ENCODE data around the gene POP4. TPM values are rescaled to one million over a fixed set of nuclear protein-coding genes. Genes with fewer than 3 reads are reported as not detected.

Gene POP4
- total RNA-seq, 1 experiment from 2014 or later: 75.0 TPM

DNA sequence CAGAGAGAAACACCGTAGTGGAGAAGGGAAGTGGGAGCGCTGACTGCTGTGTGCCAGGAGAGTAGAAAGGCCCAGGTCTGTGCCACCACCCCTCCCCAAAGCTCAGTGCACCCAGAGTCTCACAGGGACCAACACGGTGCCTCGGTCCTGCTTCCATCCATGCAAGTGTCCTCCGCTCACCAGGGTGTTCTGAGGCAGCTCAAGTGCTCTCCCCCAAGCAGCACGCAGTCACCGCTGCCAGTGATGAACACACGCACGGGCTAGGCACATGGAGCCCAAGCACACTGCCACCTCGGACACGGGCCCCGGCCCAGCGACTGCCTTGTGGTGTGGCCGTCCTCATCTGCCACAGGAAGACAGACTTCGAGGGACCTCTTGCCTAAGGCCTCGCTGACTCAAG lies 10.5 kb downstream of the POP4 start:
- no peak overlapping the region for H3K27ac Mint-ChIP-seq (ENCODE audit: unreplicated experiment)
- no peaks in the 10 kb centered on the region for H3K4me1 ChIP-seq
- no peak overlapping the region for H3K4me3 ChIP-seq (ENCODE audit: low read depth, low read length)
- intact Hi-C loops (cut with micrococcal nuclease; ENCODE audit: unreplicated experiment): no loop called here
- H3K36me3 Mint-ChIP-seq (ENCODE audit: insufficient read depth, unreplicated experiment): peaks cover 42% of the 10 kb centered on the region
- no peak for DNase-seq
- peaks cover 4% of the 10 kb centered on the region for H3K27me3 Mint-ChIP-seq (ENCODE audit: insufficient read depth, unreplicated experiment)
- BruUV-seq (replicated peaks): no TSS peak
- ChIA-PET CTCF (no interaction called here), POLR2A (no interaction called here)
- no peaks in the 10 kb centered on the region for H3K4me1 Mint-ChIP-seq (ENCODE audit: low read depth, unreplicated experiment)
- no peaks in the 10 kb centered on the region for H3K27me3 ChIP-seq (replicated peaks; ENCODE audit: control insufficient read depth, insufficient read depth, low read length)
- H3K36me3 ChIP-seq (ENCODE audit: control insufficient read depth, insufficient read depth, low read length): peaks cover 4% of the 10 kb centered on the region
- no peak for TF ChIP-seq CTCF (IDR thresholded peaks at IDR 0.05; ENCODE audit: insufficient read depth in 1 of 2, low read depth in 1 of 2, low read length in 1 of 2, severe bottlenecking in 1 of 2, unreplicated experiment in 1 of 2)
- H3K4me3 Mint-ChIP-seq (ENCODE audit: unreplicated experiment): no peak overlapping the region
- H3K9me3 ChIP-seq: no peaks in the 10 kb centered on the region
- H3K9me3 Mint-ChIP-seq (ENCODE audit: unreplicated experiment): no peaks in the 10 kb centered on the region

- intact Hi-C loops (cut with micrococcal nuclease; ENCODE audit: unreplicated experiment): no loop called here
- Histone ChIP-seq H3K27me3 (replicated peaks; ENCODE audit: control insufficient read depth, insufficient read depth, low read length) (no peaks in the 10 kb centered on the region), H3K36me3 (ENCODE audit: control insufficient read depth, insufficient read depth, low read length) (peaks cover 1% of the 10 kb centered on the region), H3K4me3 (ENCODE audit: low read depth, low read length) (no peak overlapping the region), H3K4me1 (no peaks in the 10 kb centered on the region), H3K9me3 (no peaks in the 10 kb centered on the region)
- Mint-ChIP-seq H3K27me3 (ENCODE audit: insufficient read depth, unreplicated experiment) (peaks cover 4% of the 10 kb centered on the region), H3K36me3 (ENCODE audit: insufficient read depth, unreplicated experiment) (peaks cover 37% of the 10 kb centered on the region), H3K4me1 (ENCODE audit: low read depth, unreplicated experiment) (no peaks in the 10 kb centered on the region), H3K4me3 (ENCODE audit: unreplicated experiment) (no peak overlapping the region), H3K27ac (ENCODE audit: unreplicated experiment) (no peak overlapping the region), H3K9me3 (ENCODE audit: unreplicated experiment) (no peaks in the 10 kb centered on the region)
- POLR2A ChIA-PET: no interaction called here
- no peak for DNase-seq
- TF ChIP-seq CTCF (IDR thresholded peaks at IDR 0.05; ENCODE audit: insufficient read depth in 1 of 2, low read depth in 1 of 2, low read length in 1 of 2, severe bottlenecking in 1 of 2, unreplicated experiment in 1 of 2): no peak
- CTCF ChIA-PET: no interaction called here
- no TSS peak for BruUV-seq (replicated peaks)
Observed at GRCh38 chr19:29617366-29618266, 11.5 kb downstream of the POP4 start.

- Mint-ChIP-seq H3K27me3 (ENCODE audit: insufficient read depth, unreplicated experiment) (peaks cover 4% of the 10 kb centered on the region), H3K4me1 (ENCODE audit: low read depth, unreplicated experiment) (no peaks in the 10 kb centered on the region), H3K9me3 (ENCODE audit: unreplicated experiment) (no peaks in the 10 kb centered on the region), H3K36me3 (ENCODE audit: insufficient read depth, unreplicated experiment) (peaks cover 31% of the 10 kb centered on the region), H3K4me3 (ENCODE audit: unreplicated experiment) (no peak overlapping the region), H3K27ac (ENCODE audit: unreplicated experiment) (no peak overlapping the region)
- intact Hi-C loops (cut with micrococcal nuclease; ENCODE audit: unreplicated experiment): no loop called here
- Histone ChIP-seq H3K36me3 (ENCODE audit: control insufficient read depth, insufficient read depth, low read length) (peaks cover 1% of the 10 kb centered on the region; the same call in 1 of the 2 replicates), H3K4me3 (ENCODE audit: low read depth, low read length) (no peak overlapping the region), H3K4me1 (no peaks in the 10 kb centered on the region), H3K9me3 (no peaks in the 10 kb centered on the region), H3K27me3 (replicated peaks; ENCODE audit: control insufficient read depth, insufficient read depth, low read length) (no peaks in the 10 kb centered on the region)
- POLR2A ChIA-PET: no interaction called here
- no peak for DNase-seq
- no peak for TF ChIP-seq CTCF (IDR thresholded peaks at IDR 0.05; ENCODE audit: insufficient read depth in 1 of 2, low read depth in 1 of 2, low read length in 1 of 2, severe bottlenecking in 1 of 2, unreplicated experiment in 1 of 2)
- CTCF ChIA-PET: interaction anchor here (1.2 kb wide), 1 partner anchor 98 kb away, joined by 4 read pairs; no protein-coding TSS in a partner anchor
- BruUV-seq (replicated peaks): no TSS peak
Observed at GRCh38 chr19:29618434-29618833, 12.4 kb downstream of the POP4 start.
